ENCODE results near the gene HK2.

DNA sequence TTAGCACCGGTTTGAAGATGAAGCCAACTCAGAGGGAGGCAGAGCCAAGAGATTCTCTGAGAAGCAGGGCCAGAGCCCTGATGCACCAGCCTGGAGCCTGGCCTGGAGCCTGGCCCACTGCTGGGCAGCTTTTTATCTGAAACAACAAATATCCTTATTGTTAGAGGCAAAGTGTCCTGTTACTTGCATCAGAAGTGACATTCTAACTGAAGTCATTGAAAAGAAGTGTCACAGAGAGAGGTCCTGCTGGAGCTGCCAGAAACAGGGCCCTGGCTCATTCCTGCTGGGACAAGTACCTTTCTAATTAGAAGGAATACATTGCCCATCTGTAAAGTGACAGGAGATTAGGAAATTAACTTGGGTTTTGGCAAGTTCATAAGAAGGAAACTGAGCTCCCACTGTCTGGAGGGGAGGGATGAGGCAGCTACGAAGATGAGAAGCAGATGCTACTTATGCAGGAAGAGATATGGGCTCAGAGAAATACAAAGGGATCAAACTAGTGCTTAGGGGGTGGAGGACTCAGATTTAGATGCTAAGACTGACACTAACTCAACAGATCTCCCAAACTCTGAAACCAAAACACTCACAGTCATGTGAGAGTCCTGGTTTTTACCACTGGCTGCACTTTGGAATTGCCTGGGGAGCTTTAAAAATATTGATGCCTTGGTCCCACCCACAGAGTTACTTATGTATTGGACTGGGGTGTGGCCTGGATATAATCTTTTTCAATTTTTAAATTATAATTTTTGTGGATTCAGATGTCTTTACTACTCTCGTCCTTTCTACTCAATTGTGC lies 11.0 kb upstream of the HK2 start:
- TF ChIP-seq, protein P1, sequence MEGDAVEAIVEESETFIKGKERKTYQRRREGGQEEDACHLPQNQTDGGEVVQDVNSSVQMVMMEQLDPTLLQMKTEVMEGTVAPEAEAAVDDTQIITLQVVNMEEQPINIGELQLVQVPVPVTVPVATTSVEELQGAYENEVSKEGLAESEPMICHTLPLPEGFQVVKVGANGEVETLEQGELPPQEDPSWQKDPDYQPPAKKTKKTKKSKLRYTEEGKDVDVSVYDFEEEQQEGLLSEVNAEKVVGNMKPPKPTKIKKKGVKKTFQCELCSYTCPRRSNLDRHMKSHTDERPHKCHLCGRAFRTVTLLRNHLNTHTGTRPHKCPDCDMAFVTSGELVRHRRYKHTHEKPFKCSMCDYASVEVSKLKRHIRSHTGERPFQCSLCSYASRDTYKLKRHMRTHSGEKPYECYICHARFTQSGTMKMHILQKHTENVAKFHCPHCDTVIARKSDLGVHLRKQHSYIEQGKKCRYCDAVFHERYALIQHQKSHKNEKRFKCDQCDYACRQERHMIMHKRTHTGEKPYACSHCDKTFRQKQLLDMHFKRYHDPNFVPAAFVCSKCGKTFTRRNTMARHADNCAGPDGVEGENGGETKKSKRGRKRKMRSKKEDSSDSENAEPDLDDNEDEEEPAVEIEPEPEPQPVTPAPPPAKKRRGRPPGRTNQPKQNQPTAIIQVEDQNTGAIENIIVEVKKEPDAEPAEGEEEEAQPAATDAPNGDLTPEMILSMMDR (IDR thresholded peaks at IDR 0.05), result no peak
- no peak for TF ChIP-seq POLR2A (IDR thresholded peaks at IDR 0.05)

All from right lobe of liver (tissue), 4 donors.